Esophagus muscularis mucosa (tissue), 4 donors: Measurements from ENCODE around the gene IQGAP2. TPM values are rescaled to one million over a fixed set of nuclear protein-coding genes. Genes with fewer than 3 reads are reported as not detected.

Experiments used
- DNase-seq: peaks from one replicate; pipeline ENCODE4 v3.0.0-alpha.2; 2017; ENCODE audit errors: extremely low spot score
- H3K27ac ChIP-seq, 4 donors: fragments of 200-600 bp; sonication (generic); replicated peaks in 1 of 4; 1 replicate in 3 of 4; 2 replicates in 1 of 4; pipeline ENCODE4 v1.5.1; 2016 to 2019; ENCODE audit warnings: mild to moderate bottlenecking in 1 of 4
- H3K27me3 ChIP-seq, 4 donors: fragments of 200-600 bp; sonication (generic); one replicate each; pipeline versions ENCODE4 v1.5.1 to v1.6.0; 2016 to 2019
- H3K36me3 ChIP-seq, 4 donors: fragments of 200-600 bp; sonication (generic); one replicate each; pipeline ENCODE4 v1.5.1; 2016 to 2019
- H3K4me1 ChIP-seq, 4 donors: fragments of 200-600 bp; sonication (generic); one replicate each; pipeline ENCODE4 v1.5.1; 2016 to 2019
- H3K4me3 ChIP-seq, 4 donors: fragments of 200-600 bp; sonication (generic); 1 replicate in 2 of 4; 2 replicates in 2 of 4; pipeline ENCODE4 v1.5.1; 2016 to 2019; ENCODE audit warnings: mild to moderate bottlenecking in 4 of 4, moderate library complexity in 1 of 4
- H3K9me3 ChIP-seq, 4 donors: fragments of 200-600 bp; sonication (generic); 1 replicate in 3 of 4; 2 replicates in 1 of 4; pipeline ENCODE4 v1.5.1; 2016 to 2019
- EP300 ChIP-seq: sonication (generic); formaldehyde crosslinking; IDR thresholded peaks from one replicate; pipeline ENCODE4 v1.6.1; 2017; ENCODE audit warnings: antibody characterized with exemption
- POLR2A ChIP-seq: fragments of 450-650 bp; IDR thresholded peaks from one replicate; pipeline ENCODE4 v1.6.1; 2017; ENCODE audit warnings: antibody characterized with exemption, moderate library complexity, mild to moderate bottlenecking, low read depth
- POLR2AphosphoS5 ChIP-seq, 2 donors: sonication (generic); formaldehyde crosslinking; IDR thresholded peaks; one replicate each; pipeline ENCODE4 v1.6.1; 2017; ENCODE audit warnings: antibody characterized with exemption in 2 of 2
- WGBS: methylation state at CpG from one replicate; pipeline ENCODE4 v1.1.5; 2018; 5-methylcytosine and 5-hydroxymethylcytosine counted together
- intact Hi-C: fragments of 100-400 bp; cut with DNase I; formaldehyde crosslinking; loops from one replicate; pipeline ENCODE4 v1.15.1; 2023
- total RNA-seq, 4 donors: library from RNA; depleted of rRNA; stranded (reverse); fragments of >200 nt; gene quantifications; one replicate each; pipeline versions ENCODE4 v1.1.0 to v1.2.1, GENCODE V29; 2016
- TF ChIP-seq, protein P1 (sequence below), 3 experiments: fragments of 200-600 bp in 2 of 3; fragments of 450-650 bp in 1 of 3; sonication (generic) in 2 of 3; IDR thresholded peaks; one replicate each; pipeline ENCODE4 v1.5.1; 2017 to 2019; ENCODE audit warnings: antibody characterized with exemption in 3 of 3, mild to moderate bottlenecking in 2 of 3, moderate library complexity in 1 of 3

The IQGAP2 gene, protein sequence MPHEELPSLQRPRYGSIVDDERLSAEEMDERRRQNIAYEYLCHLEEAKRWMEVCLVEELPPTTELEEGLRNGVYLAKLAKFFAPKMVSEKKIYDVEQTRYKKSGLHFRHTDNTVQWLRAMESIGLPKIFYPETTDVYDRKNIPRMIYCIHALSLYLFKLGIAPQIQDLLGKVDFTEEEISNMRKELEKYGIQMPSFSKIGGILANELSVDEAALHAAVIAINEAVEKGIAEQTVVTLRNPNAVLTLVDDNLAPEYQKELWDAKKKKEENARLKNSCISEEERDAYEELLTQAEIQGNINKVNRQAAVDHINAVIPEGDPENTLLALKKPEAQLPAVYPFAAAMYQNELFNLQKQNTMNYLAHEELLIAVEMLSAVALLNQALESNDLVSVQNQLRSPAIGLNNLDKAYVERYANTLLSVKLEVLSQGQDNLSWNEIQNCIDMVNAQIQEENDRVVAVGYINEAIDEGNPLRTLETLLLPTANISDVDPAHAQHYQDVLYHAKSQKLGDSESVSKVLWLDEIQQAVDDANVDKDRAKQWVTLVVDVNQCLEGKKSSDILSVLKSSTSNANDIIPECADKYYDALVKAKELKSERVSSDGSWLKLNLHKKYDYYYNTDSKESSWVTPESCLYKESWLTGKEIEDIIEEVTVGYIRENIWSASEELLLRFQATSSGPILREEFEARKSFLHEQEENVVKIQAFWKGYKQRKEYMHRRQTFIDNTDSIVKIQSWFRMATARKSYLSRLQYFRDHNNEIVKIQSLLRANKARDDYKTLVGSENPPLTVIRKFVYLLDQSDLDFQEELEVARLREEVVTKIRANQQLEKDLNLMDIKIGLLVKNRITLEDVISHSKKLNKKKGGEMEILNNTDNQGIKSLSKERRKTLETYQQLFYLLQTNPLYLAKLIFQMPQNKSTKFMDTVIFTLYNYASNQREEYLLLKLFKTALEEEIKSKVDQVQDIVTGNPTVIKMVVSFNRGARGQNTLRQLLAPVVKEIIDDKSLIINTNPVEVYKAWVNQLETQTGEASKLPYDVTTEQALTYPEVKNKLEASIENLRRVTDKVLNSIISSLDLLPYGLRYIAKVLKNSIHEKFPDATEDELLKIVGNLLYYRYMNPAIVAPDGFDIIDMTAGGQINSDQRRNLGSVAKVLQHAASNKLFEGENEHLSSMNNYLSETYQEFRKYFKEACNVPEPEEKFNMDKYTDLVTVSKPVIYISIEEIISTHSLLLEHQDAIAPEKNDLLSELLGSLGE (N-terminal part only)
- 10 to 100 TPM; 14.9 to 30.7 (median 20.8) TPM for total RNA-seq

DNA sequence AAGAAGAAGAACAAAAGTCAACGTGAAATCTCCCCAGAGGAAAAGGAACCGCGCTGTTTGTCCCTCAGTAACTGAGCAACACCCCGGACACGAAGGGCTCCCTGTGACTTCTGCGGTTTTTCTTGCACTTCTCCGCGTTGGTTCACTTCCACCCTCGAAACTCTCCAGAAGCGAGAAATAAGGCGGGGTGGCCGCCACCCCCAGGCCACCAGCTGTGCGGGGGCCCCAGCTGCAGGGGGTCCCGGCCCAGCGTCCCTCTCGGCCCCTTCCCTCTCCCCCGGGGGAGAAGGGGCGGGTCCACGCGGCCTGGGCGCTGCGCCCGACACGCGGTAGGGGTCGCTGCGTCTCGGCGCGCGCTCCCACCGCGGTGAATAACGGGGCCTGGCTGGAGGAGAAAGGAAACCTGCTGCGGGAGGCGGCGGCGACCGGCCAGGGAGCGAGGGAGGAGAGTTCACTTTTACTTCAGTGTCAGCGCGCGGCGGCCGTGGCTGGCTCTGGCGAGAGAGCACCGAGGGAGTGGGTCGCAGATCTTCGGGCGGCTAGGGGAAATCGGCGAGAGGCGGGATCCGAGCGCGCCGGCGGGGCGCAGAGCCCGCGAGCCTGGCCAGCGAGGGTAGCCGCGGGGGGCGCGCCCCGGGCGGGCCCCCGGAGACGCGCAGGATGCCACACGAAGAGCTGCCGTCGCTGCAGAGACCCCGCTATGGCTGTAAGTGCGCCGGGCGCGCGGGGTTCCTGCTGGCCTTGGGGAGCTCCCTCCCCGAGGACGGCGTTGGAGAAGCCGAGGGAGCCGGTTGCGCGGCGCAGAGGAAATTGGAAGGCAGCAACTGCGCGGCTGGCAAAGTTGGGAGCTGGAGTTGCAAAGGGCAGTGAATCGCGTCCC lies at the start of gene IQGAP2:
Gene IQGAP2 (plus strand): TSS at position 400 of the 880 bp plus-strand sequence. CDS start 261 bp downstream, at position 661.
- no peak for DNase-seq
- Histone ChIP-seq H3K27me3 (peaks cover 0 to 28% (median 6%) of the 10 kb centered on the region in 4 donors), H3K4me3 (peak within 1 kb of the TSS; percentile 56 to 75 (median 66)), H3K4me1 (peaks cover 13 to 28% (median 23%) of the 10 kb centered on the region in 4 donors), H3K9me3 (no peaks in the 10 kb centered on the region), H3K27ac (peak within 1 kb of the TSS; percentile 75 to 81 (median 77)), H3K36me3 (no peaks in the 10 kb centered on the region)
- TF ChIP-seq EP300 (no peak), POLR2A (no peak), POLR2AphosphoS5 (IDR thresholded peaks at IDR 0.05) (peak; percentile 36 to 41)
- TF ChIP-seq, protein P1, sequence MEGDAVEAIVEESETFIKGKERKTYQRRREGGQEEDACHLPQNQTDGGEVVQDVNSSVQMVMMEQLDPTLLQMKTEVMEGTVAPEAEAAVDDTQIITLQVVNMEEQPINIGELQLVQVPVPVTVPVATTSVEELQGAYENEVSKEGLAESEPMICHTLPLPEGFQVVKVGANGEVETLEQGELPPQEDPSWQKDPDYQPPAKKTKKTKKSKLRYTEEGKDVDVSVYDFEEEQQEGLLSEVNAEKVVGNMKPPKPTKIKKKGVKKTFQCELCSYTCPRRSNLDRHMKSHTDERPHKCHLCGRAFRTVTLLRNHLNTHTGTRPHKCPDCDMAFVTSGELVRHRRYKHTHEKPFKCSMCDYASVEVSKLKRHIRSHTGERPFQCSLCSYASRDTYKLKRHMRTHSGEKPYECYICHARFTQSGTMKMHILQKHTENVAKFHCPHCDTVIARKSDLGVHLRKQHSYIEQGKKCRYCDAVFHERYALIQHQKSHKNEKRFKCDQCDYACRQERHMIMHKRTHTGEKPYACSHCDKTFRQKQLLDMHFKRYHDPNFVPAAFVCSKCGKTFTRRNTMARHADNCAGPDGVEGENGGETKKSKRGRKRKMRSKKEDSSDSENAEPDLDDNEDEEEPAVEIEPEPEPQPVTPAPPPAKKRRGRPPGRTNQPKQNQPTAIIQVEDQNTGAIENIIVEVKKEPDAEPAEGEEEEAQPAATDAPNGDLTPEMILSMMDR (IDR thresholded peaks at IDR 0.05): peak; percentile 29 to 64 (median 45)
- WGBS: under 1% methylated on average over 39 of the region's 92 CpGs
- intact Hi-C loops: no loop called here

DNA sequence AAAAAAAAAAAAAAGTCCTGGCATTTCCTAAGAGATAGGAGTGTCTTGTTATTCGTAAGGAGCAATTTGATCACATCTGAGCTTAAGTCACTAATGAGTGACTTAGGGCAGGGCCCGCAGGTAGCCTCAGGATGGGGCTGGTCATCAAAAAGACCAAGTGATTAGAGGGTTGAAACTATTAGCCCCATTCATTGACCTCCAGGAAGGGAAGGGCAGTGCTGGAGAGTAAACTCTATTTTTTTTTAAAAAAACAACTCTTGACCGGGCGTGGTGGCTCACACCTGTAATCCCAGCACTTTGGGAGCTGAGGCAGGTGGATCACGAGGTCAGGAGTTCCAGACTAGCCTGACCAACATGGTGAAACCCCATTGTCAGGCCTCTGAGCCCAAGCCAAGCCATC lies 46.2 kb upstream of the IQGAP2 start:
- no peak overlapping the region for H3K4me3 ChIP-seq
- no peaks in the 10 kb centered on the region for H3K4me1 ChIP-seq
- no peaks in the 10 kb centered on the region for H3K36me3 ChIP-seq
- TF ChIP-seq EP300: no peak
- TF ChIP-seq, protein P1 (IDR thresholded peaks at IDR 0.05): no peak
- TF ChIP-seq POLR2AphosphoS5 (IDR thresholded peaks at IDR 0.05): no peak
- TF ChIP-seq POLR2A: no peak
- no peaks in the 10 kb centered on the region for H3K27me3 ChIP-seq
- no peak for DNase-seq
- H3K9me3 ChIP-seq: no peaks in the 10 kb centered on the region
- WGBS: 91% methylated on average over 5 of the region's 5 CpGs
- intact Hi-C loops: no loop called here
- no peak overlapping the region for H3K27ac ChIP-seq

DNA sequence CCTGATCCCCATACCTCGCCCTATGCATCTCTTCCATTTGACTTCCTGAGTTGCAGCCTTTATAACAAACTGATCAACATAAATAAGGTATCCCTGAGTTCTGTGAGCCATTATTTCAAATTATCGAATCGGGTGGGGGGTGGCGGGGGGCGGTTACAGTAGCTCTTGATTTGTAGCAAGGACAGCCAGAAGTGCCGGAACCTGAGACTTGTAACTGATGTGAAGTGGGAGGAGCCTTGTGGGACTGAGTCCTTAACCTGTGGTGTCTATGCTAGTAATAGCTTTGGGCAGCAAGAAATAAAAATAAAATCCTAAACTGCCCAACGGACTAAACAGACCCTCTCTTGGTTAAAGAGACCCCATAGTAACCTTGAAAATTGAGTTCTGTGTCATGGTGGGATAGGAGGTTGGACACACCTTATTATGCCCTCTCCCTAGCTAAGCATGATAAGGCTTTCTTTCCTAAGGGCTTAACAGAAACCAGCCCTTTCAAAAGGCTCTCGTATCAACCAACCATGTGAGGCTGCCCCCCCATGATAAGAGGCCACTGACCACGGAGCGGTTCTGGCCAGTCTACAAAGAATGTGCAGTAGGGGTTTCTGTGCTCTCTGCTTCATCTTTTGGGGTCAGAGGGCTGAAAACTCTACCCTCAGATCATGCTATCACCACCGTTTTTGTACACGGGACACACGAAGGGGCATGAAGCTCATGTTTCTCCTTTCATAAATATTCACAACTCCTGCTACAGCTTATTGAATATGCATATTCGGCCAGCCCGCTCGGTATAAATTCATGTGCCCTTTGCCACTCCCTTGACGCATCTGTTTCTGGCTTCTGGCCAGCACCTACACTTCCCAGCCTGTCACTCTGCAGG lies 39.5 kb upstream of the IQGAP2 start:
- Histone ChIP-seq H3K27me3 (no peaks in the 10 kb centered on the region), H3K4me3 (no peak overlapping the region), H3K27ac (no peak overlapping the region), H3K36me3 (no peaks in the 10 kb centered on the region), H3K4me1 (no peaks in the 10 kb centered on the region), H3K9me3 (no peaks in the 10 kb centered on the region)
- WGBS: 65% methylated on average over 17 of the region's 17 CpGs
- DNase-seq: no peak
- intact Hi-C loops: no loop called here
- TF ChIP-seq POLR2A (no peak), POLR2AphosphoS5 (IDR thresholded peaks at IDR 0.05) (no peak), EP300 (no peak)
- TF ChIP-seq, protein P1 (IDR thresholded peaks at IDR 0.05): no peak
